GM13977 (cell line): ENCODE measurements around the gene SNRPN.

Experiments
- DNase-seq: peaks from one replicate; pipeline ENCODE4 v3.0.0; 2012; ENCODE audit warnings: low spot score
- in situ Hi-C: fragments of 300-500 bp; cut with MboI; formaldehyde crosslinking; loops from one replicate; pipeline ENCODE4 v1.12.0; 2022; ENCODE audit warnings: low sequenced_read_pairs, low pct_unique_long_range_greater_than_20kb, mixed read lengths, inconsistent platforms; ENCODE audit not compliant: unreplicated experiment
- TF ChIP-seq, protein P1 (sequence below): IDR thresholded peaks from 2 replicates; pipeline ENCODE4 v1.5.1; 2012; ENCODE audit warnings: mild to moderate bottlenecking, control low read depth; ENCODE audit not compliant: insufficient read depth; ENCODE audit errors: extremely low read depth, missing control alignments

The SNRPN gene

GRCh38 chr15:25019434-25019833, 64.6 kb downstream of the SNRPN start:
- in situ Hi-C loops, result no loop called here
- TF ChIP-seq, protein P1, sequence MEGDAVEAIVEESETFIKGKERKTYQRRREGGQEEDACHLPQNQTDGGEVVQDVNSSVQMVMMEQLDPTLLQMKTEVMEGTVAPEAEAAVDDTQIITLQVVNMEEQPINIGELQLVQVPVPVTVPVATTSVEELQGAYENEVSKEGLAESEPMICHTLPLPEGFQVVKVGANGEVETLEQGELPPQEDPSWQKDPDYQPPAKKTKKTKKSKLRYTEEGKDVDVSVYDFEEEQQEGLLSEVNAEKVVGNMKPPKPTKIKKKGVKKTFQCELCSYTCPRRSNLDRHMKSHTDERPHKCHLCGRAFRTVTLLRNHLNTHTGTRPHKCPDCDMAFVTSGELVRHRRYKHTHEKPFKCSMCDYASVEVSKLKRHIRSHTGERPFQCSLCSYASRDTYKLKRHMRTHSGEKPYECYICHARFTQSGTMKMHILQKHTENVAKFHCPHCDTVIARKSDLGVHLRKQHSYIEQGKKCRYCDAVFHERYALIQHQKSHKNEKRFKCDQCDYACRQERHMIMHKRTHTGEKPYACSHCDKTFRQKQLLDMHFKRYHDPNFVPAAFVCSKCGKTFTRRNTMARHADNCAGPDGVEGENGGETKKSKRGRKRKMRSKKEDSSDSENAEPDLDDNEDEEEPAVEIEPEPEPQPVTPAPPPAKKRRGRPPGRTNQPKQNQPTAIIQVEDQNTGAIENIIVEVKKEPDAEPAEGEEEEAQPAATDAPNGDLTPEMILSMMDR, result no peak
- DNase-seq, result no peak

DNA sequence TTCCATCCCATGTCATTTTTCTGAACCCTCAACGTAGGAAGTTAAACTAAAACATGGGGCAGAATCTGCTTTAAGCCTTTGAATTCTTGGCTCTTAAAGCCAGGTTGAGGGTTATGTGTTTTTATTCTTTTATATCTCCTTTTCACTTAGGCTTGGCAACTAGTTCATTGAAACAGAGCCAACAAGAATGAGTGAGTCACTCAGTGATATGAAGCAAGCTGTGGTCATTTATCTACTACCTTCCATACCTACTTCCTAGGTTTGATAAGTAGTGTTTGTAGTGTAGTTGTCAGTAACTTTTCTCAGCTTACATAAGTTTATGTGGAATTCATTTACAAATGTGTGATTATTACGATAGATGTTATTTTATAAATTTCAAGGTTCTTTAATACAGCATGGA, 67.4 kb downstream of the SNRPN start:
- in situ Hi-C loops, result no loop called here
- DNase-seq, result no peak

More for the DNA sequence above, 67.4 kb downstream of the SNRPN start:
- TF ChIP-seq, protein P1, result no peak
